SK-N-DZ (cell line): ENCODE measurements around the gene YWHAE.
"Not testable (repeated sequence)": the region's sequence is repeated elsewhere in the genome, so short reads cannot be mapped to it uniquely, and the experiment has no call there.

Source experiments
- DNase-seq: peaks from one replicate; pipeline ENCODE4 v3.0.0-alpha.2; 2015; ENCODE audit warnings: low spot score

The YWHAE gene

DNA sequence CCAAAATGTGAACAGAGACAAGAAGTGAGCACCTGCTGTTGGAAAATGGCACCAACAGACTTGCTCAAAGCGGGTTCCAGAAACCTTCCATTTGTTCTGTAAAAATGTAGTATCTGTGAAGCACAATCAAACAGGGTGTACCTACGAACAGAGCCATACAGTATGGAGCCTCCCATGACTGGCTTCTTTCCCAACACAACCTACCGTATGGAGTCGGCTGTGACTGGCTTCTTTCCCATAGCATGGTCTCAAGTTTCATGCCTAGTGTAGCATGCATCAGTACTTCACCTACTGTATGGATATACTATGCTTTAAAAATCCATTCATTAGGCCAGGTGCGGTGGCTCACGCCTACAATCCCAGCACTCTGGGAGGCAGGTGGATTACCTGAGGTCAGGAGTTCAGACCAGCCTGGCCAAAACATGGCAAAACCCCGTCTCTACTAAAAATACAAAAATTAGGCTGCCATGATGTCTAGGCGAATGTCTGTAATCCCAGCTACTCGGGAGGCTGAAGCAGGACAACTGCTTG, 26.2 kb downstream of the YWHAE start:
- DNase-seq, result no peak

DNA sequence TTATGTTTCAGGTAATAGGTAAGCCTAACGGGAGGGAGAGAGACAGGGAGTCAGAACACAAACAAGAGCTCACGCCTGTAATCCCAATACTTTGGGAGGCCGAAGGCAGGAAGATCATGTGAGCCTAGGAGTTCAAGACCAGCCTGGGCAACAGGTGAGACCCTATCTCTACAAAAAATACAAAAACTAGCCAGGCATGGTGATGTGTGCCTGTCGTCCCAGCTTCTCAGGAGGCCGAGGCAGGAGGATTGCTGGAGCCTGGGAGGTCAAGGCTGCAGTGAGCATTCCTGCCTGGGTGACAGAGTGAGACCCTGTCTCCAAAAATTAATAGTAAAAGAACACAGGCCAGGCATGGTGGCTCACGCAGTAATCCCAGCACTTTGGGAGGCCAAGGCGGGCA, 27.4 kb downstream of the YWHAE start:
- no peak for DNase-seq

DNA sequence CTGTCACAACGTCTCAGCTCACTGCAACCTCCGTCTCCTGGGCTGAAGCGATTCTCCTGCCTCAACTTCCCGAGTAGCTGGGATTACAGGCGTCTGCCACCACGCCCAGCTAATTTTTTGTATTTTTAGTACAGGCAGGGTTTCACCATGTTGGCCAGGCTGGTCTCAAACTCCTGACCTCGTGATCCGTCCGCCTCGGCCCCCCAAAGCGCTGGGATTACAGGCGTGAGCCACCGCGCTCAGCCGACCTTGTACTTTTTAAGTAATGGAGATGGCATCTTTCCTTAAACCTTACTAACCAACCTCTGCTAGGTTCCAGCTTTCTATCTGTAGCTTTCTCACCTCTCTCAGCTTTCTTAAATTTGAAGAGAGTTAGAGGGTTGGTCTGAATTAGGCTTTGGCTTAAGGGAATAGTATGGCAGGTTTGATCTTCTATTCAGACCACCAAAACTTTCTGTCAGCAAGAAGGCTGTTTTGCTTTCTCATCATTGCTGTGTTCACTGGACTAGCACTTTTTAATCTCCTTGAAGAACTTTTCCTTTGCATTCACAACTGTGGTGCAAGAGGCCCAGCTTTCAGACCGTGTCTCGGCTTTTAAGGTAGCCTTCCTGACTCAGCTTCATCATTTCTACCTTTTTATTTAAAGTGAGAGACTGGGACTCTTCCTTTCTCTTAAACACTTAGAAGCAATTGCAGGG, 28.0 kb downstream of the YWHAE start:
- DNase-seq, result no peak

DNA sequence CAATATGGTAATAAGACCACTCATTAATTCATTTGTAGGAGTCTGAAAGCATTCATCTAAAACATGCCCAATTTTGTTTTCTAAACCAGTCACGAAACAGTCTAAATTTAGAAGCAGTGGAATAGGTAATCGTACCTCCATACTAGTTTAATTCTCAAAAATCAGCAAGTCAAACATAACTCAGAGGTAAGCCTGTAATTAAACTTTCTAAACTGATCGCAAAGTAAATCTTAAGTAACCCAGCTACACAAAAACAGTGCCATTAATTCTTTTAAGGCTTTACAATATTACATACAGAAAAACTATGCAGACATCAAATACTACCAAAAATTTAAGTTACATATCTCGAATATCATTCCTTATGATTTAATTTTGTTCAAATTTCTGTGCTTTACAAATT, 31.4 kb downstream of the YWHAE start:
- DNase-seq, result no peak

DNA sequence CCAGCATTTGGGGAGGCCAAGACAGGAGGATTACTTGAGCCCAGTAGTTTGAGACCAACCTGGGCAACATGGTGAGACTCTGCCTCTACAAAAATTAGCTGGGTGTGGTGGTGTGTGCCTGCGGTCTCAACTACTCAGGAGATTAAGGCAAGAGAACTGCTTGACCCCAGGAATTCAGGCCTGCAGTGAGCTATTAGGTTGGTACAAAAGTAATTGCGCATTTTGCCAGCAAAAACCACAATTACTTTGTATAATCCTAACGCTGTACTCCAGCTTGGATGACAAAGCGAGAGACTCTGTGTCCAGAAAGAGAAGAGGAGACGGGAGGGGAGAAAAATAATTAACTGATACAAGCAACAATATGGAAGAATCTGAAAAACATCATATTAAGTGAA, 32.7 kb downstream of the YWHAE start:
- DNase-seq, result no peak

DNA sequence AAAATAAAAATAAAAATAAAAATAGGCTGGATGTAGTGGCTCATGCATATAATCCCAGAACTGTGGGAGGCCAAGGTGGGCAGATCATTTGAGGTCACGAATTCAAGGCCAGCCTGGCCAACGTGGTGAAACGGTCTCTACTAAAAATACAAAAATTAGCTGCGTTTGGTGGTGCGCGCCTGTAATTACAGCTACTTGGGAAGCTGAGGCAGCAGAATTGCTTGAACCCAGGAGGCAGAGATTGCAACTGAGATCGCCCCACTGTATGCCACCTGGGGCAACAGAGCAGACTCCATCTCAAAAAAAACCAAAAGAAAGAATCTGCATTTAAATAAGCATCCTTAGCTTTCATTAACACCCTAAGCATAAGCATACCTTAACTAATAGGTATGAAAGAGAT, 33.8 kb downstream of the YWHAE start:
- no peak for DNase-seq

DNA sequence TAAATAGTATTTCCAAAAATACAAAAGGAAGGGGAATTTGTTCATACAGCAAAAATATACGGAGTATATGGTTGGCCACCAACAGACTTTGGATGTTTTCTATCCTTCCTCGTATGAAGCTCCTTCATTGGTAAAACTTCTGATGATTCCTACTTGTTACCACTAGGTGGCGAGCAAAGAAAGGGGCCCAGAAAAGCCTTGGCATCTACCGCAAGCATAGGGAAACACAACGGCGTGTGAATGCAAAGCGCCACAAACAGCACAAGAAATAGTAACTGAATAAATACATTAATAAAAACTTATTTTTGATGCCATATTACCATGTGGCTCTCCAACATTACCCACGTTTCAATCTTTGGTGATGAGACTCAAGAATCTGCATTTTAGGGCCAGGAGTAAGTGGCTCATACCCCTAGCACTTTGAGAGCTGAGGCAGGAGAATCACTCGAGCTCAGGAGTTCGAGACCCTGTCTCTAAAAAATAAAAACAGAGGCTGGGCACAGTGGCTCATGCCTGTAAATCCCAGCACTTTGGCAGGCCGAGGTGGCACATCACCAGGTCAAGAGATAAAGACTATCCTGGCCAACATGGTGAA, 34.5 kb downstream of the YWHAE start:
- peak; percentile 77 for DNase-seq

DNA sequence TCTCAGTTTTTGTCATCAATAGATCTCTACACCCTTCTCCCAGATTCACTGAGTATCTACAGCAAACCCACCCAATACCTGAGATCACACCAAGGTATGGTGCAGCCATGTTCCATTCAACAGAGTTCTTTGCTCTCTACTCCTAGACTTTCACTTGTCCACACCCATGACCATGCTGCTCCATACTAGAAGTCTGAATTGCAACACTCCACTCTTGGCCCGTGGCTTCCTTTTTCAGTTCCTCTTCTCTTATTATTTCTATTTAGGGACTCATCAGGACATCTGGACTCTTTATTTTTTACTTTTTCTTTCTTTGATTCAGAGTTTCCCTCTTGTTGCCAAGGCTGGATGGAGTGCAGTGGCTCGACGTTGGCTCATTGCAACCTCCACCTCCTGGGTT, 37.1 kb downstream of the YWHAE start:
- DNase-seq, result no peak

DNA sequence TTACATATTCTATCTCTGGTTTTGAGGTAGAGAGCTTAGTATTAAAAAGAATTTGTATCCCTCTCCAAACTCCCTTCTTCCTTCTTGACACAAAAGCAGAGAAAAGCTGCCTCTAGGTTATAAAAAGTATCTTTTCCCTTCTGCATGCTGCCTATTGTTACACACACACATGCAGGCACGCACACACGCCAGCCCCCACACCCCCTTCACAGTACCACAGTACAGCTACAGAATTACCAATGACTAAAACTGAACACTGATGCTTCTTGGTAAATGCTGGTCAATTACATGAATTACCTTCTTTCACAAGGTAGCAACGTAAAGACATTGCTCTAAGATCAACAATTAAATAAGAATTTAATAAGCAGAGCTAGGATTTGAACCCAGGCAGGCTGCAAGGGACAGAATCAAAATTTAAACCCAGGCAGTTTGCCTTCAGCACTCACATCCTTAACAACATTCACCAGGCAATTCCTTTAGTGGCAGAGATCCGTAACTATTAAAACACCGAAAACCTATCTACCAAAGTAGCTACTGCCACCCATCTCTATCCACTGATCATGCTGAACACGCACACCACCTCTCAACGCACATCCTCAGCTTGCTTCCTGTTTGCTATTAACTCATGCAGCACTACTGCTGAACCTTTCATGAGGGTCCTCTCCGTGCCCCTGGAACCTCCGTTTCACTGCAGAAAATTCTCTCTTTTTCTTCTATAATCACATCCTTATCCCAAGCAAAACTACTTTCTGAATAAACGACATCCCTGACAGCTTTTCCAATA, 37.8 kb downstream of the YWHAE start:
- no peak for DNase-seq

DNA sequence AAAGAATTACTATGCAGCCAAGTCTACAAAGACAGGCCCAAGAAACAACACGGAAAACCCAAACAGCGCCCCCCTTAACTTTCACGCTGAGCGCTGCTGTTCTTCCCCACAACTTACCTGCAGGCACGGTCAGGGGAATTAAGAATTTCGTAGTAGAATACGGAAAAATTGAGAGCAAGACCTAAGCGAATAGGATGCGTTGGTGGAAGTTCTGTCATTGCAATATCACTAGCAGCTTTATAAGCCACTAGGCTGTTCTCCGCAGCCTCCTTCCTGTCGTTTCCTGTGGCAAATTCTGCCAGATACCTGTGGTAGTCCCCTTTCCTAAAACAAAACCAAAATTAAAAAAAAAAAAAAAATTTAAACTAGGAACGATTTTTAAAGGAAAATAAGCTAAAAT, 39.0 kb downstream of the YWHAE start:
- no peak for DNase-seq

DNA sequence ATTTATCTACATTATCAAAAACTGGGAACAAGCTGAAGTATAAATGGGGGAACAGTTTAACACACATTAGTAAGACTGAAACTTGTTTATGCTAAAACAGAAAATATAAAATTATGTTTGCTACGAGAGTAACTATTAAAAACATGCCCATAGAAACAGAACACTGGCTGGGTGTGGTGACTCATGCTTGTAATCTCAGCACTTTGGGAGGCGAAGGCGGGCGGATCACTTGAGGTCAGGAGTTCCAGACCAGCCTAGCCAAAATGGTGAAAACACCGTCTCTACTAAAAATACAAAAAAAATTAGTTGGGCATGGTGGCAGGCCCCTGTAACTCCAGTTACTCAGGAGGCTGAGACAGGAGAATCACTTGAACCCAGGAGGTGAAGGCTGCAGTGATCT, 39.7 kb downstream of the YWHAE start:
- DNase-seq, result not testable (repeated sequence)

DNA sequence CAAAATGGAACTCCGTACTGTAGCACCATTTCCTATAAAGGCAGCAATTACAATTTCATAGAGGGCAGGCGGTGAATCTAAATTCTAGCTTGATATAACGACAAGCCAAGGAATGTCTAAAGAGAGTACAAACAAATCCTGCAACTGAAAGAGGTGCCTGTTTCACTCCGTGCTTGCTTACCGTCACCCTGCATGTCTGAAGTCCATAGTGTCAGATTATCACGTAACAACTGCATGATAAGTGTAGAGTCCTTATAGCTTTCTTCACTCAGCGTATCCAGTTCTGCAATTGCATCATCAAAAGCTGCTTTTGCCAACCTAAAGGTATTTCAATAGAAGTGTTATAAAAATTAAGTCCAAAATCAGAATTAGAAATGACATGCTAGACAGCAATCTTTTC, 46.0 kb downstream of the YWHAE start:
- no peak for DNase-seq

DNA sequence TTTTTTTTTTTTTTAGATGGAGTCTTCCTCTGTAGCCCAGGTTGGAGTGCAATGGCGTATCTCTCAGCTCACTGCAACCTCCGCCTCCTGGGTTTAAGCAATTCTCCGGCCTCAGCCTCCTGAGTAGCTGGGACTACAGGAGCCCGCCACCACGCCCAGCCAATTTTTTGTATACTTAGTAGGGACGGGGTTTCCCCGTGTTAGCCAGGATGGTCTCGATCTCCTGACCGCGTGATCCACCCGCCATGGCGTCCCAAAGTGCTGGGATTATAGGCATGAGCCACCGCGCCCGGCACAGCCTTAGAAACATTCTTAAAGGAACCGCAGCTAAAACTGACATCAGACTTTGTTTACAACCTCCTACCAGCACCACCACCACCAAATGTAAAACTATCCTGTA, 47.5 kb downstream of the YWHAE start:
- not testable (repeated sequence) for DNase-seq

DNA sequence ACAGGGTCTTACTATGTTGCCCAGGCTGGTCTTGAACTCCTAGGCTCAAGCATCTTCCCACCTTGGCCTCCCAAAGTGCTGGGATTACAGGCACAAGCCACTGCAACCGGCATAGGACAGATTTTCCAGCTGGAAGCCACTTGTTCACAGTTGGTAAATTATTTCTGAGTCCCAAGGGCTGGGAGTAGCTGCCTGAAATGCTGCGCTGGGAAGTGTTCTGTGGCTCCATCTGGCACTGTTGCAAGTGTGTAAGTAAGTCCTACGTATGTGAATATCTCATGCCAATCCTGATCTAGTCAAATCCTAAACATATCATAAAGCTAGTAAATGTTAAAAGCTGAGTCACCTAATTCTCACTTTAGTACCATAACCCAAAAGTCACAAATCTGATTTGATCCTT, 48.1 kb downstream of the YWHAE start:
- no peak for DNase-seq

DNA sequence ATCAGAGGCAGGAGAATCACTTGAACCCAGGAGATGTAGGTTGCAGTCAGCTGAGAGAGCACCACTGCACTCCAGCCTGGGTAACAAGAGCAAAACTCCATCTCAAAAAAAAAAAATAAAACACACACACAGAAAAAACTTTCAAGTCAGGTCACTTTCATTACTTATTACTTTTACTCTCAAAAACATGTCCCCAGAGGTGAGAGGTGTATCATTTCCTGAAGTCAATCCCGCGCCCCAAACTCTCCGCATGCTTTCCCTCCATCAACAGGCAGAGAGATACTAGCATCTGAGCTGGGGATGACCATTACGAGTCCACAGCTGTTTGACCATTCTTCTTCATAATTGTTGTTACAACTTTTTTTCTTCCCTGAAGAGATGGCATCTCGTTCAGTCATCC, 48.7 kb downstream of the YWHAE start:
- no peak for DNase-seq

DNA sequence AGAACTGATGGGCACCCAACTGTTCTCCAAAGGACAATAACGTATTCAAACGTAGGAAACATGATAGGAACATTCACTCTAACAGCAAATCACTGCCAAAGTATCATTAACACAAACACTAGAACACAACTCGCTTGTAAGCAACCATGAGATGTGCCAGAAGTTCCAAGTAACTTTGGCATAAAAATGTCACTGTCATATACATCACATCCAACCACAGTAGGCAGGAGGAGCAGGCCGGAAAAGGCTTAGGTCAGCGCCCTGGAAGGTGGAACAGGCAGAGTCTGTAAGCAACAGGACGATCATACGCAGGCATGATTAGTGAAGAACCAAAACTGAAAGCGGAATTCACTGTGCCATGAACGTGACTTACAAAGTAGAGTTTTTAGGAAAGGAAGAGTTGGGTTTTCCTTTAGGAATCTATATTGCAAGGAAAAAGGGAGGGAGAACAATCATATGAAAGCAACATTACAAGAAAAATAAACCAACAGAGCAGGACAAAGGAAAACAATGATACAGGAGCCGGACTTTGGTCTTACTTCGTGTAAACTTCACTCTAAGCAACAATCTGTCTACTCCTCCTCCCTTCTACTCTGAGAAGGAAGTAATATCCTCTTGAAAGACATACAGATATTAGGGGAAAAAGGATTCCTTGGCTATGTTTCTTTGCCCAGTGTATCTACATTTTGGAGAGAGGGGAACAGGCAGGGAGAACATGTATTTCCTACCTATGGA, 52.3 kb downstream of the YWHAE start:
- no peak for DNase-seq

DNA sequence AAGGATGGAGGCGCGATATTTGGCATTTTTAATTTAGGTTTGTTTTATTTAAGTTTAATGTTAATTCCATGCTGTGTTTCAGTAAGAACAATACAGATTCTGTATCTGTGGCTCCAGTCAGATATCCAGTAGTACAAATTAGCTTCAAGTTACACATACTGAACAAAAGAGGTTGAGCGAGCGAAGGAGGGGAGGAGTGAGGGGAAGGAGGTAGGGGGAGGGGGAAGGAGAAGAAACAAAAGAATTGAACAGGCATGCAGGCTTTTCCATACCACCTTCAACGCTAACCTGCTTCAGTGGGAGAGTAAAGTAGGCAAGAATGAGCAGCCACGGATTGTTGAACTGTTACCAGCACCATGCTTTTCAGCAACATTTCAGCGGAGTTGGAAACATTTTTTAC, 55.5 kb downstream of the YWHAE start:
- no peak for DNase-seq

DNA sequence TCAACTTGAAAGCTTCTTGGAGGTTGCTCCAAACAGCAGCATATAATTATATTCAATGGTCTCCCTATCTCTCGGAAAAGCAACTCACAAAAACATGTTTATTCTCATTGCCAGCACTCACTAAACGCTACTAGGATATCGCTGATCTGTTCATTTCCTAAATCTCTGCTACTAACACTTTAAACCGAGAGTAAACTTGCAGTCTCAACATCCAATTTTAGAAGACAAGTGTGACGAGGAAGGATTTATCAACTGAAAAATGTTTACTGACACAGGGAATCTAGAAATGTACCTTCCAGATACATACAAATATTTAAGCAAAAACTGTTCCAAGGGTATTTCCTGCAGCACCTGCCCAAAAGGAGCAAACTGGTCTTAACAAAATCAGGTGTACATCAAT, 56.5 kb downstream of the YWHAE start:
- no peak for DNase-seq

DNA sequence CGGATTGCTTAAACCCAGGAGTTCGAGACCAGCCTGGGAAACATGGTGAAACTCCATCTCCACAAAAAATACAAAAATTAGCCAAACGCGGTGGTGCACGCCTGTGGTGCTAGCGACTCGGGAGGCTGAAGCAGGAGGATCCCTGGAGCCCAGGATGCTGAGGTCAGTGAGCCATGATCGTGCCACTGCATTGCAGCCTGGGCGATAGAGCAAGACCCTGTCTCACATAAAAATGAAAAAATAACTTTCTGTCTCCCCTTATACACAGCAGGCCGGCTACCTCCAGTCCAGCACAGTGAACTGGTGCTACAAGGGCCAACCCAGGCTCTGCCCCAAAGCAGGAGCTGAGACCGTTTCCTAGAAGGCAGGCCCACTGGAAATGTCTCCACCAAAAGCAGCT, 59.7 kb downstream of the YWHAE start:
- DNase-seq, result no peak

DNA sequence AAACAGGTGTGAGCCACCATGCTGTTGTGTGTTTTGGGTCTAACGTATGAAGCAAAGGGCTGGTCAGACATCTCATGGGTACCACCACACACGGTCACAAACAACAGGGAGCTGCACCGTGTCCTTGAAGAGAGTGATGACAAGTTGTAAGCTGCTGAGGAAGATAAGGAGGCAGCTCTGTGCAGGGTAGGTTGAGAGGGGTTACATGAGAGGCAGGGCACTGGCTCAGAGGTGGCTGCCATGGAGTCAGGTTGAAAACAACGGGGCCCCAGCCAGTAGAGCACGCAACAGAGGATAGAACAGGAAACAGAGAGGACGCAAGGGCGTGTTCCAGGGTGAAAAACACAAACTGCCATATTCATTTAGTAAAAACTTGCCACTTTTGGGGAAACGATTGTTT, 68.3 kb downstream of the YWHAE start:
- DNase-seq, result no peak

DNA sequence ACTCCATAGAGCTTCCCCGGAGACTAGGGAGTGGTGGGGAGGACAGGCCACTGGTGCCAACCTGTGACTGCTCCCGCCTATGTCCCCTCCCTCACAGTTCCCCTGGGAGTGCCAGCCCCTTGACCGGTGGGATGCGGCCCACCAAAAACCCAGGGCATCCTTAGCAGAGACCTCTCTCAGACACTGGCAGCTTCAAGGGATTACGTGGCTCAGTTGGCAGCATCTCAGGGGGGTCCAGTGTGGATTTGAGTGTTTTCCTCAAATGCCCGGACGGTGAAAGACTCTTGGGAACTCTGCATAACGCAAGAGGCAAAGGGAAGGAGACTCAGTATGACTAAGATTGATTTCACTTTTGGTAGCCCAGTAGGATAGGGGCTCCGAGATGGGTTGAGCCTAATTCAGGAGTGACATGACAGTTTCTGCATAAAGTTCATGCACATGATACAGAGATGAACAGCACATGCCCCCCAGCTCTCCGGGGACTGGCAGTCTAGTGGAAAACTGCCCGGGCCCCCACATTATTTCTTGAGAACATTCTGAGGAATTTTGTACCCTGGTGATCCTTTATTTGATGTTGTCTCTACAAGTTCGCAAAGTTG, 70.2 kb downstream of the YWHAE start:
- no peak for DNase-seq

DNA sequence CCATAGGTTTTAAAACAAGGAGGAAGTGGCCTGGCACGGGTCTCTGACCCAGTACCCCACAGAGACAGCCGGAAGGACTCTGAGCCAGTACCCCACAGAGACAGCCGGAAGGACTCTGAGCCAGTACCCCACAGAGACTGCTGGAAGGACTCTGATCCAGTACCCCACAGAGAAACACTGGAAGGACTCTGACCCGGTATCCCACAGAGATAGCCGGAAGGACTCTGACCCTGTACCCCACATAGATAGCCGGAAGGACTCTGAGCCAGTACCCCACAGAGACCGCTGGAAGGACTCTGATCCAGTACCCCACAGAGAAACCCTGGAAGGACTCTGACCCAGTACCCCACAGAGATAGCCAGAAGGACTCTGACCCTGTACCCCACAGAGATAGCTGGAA, 71.6 kb downstream of the YWHAE start:
- DNase-seq, result no peak
